Cardiac atrium fibroblast (primary cell): ENCODE data around the gene TCEANC2. TPM values are rescaled to one million over a fixed set of nuclear protein-coding genes. Genes with fewer than 3 reads are reported as not detected.

Experiments
- total RNA-seq: library from RNA; depleted of rRNA; stranded (reverse); fragments of >200 nt; gene quantifications from 2 replicates; pipeline ENCODE4 v1.2.3, GENCODE V29; 2015

TCEANC2 gene
- total RNA-seq: 2.0 and 5.7 TPM in 2 replicates

DNA sequence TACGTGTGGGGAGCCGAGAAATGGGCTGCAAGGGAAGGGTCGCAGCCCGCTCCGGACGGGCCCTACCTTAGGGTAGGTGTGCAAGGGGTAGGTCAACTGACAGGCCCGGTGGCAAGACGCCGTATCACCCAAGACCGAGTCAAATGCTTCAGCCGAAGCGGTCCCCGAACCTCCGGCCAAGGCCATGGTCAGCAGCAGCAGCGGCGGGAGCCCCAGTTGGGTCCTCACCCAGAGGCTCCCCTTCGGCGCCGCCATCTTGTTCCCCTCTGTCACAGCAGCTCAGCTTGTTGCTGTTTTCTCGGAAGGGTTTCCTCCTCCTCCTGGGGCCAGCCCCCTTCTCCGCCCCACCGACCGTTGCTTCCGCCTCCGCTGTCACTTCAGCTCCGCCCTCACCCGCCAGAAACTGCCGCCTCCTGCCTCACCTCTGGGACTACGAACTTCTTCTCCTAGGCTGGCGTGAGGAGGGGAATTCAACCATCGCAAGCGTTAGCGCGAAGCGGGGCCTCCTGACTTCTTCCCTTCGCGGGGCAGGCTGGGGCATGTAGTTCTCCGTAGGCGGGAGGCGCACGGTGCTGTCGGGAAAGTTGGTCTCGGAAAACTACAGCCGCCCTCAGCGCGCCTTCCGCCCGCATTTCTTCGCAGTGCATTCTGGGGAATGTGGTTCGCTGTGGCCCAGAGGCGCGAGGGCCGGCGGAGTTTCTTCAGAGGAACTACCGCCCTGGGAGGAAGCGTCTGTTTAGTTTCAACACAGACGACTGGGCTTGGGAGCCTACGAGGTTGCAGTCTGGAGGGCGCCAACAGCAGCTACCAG, at the start of gene TCEANC2, which contains the start of gene TMEM59:
Gene TCEANC2 (plus strand): TSS at position 675 of the 811 bp plus-strand sequence. CDS start 815 bp downstream, outside the sequence.
Gene TMEM59 (minus strand): TSS at position 271 of the 811 bp plus-strand sequence. CDS start 16 bp downstream, at position 255.

DNA sequence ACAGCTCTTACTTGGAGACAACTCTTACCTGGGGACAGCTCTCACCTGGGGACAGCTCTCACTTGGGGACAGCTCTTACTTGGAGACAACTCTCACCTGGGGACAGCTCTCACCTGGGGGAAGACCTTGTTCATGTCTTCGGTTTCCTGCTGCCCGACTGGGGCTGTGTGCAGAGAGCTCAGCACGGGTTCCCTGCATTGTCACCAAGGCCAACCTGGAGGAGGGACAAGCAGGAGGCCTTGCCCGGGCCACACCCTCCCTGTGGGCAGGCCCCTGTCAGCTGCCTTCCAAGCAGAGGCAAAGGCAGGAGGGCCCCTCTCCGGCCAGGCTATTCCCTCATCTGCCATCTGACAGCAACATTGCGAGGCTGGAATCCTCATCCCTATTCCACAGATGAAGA, 35.4 kb upstream of the TCEANC2 start, which contains the start of gene LDLRAD1:
Gene LDLRAD1 (minus strand): TSS at position 208 of the 400 bp plus-strand sequence. CDS start 74 bp downstream, at position 134.

DNA sequence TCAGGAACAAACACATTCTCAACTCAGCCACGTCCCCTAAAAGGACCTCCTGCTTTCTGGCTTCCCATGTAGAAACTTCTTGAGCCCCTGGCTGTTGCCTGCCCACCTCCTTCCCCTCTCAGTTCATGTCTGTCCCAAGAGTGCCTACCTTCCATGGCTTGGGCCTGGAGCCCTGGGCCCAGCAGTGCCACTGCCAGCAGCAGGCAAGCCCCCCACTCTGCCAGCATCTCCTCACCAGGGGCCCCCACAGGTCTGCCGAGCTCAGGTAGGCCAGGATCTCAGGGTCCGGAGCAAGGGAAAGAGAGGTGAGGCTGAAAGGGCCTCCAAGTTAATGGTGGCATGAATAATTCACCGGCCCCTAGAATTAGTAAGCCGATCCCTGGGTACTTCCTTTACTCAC, 99.3 kb downstream of the TCEANC2 start, which contains the start of gene CDCP2:
Gene CDCP2 (minus strand): TSS at position 305 of the 400 bp plus-strand sequence. CDS start 78 bp downstream, at position 227.

Other genes with a start within 250 kb of the TCEANC2 start
- gene NDC1, start 215.3 kb upstream of the TCEANC2 start, total RNA-seq: 9.1 and 12.6 TPM in 2 replicates
- gene YIPF1, start 163.8 kb upstream of the TCEANC2 start, total RNA-seq: 21.3 and 31.9 TPM in 2 replicates
- not detected in 2 replicates for gene DIO1, start 159.4 kb upstream of the TCEANC2 start, total RNA-seq
- 22.2 and 29.3 TPM in 2 replicates for gene IFT25, start 107.9 kb upstream of the TCEANC2 start, total RNA-seq
- 23.5 and 41.0 TPM in 2 replicates for gene LRRC42, start 107.3 kb upstream of the TCEANC2 start, total RNA-seq
- gene LDLRAD1, start 35.4 kb upstream of the TCEANC2 start, total RNA-seq: not detected in 2 replicates
- 437 and 450 TPM in 2 replicates for gene TMEM59, start 404 bp upstream of the TCEANC2 start, total RNA-seq
- not detected in 2 replicates for gene CDCP2, start 99.4 kb downstream of the TCEANC2 start, total RNA-seq
- 0.54 and 3.9 TPM in 2 replicates for gene CYB5RL, start 146.4 kb downstream of the TCEANC2 start, total RNA-seq
- gene MRPL37, start 146.6 kb downstream of the TCEANC2 start, total RNA-seq: 71.5 and 84.4 TPM in 2 replicates